Astrocyte of the cerebellum (primary cell): ENCODE results near the gene NECAB2.

Source experiments
- DNase-seq: peaks from one replicate; pipeline ENCODE4 v3.0.0-alpha.2; 2011; ENCODE audit warnings: low read depth
- H3K4me3 ChIP-seq: 2 replicates; pipeline ENCODE4 v1.5.1; 2011; ENCODE audit warnings: mild to moderate bottlenecking, low read depth, low read length, moderate library complexity
- in situ Hi-C: cut with HindIII; loops from 2 replicates; pipeline ENCODE4 v1.10.0; 2017; ENCODE audit warnings: low sequenced_read_pairs
- TF ChIP-seq, protein P1 (sequence below): IDR thresholded peaks from 2 replicates; pipeline ENCODE4 v1.5.1; 2012; ENCODE audit warnings: low read length, low read depth, moderate library complexity, mild to moderate bottlenecking; ENCODE audit errors: missing control alignments

The NECAB2 gene

DNA sequence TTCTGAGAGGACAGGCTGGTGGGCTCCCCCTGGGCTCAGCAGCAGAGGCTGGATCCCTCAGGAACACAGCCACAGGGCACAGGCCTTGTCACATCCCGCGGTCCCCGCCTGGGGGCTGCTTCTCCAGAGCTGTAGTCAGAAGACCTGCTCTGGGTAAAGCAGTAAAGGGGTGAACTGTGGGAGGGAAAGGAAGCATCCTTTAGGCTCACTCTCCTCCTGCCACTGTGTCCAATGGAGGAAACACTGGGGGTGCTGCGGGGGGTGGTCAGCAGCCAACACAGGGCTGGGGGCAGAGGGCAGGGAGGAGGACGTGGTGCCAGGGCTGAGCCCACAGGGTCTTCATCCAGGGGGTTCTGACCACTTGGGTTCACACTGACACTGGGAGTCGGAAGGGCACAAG, 79.6 kb downstream of the NECAB2 start:
- DNase-seq = no peak
- TF ChIP-seq, protein P1, sequence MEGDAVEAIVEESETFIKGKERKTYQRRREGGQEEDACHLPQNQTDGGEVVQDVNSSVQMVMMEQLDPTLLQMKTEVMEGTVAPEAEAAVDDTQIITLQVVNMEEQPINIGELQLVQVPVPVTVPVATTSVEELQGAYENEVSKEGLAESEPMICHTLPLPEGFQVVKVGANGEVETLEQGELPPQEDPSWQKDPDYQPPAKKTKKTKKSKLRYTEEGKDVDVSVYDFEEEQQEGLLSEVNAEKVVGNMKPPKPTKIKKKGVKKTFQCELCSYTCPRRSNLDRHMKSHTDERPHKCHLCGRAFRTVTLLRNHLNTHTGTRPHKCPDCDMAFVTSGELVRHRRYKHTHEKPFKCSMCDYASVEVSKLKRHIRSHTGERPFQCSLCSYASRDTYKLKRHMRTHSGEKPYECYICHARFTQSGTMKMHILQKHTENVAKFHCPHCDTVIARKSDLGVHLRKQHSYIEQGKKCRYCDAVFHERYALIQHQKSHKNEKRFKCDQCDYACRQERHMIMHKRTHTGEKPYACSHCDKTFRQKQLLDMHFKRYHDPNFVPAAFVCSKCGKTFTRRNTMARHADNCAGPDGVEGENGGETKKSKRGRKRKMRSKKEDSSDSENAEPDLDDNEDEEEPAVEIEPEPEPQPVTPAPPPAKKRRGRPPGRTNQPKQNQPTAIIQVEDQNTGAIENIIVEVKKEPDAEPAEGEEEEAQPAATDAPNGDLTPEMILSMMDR = no peak
- in situ Hi-C loops = no loop called here
- H3K4me3 ChIP-seq = no peak overlapping the region

DNA sequence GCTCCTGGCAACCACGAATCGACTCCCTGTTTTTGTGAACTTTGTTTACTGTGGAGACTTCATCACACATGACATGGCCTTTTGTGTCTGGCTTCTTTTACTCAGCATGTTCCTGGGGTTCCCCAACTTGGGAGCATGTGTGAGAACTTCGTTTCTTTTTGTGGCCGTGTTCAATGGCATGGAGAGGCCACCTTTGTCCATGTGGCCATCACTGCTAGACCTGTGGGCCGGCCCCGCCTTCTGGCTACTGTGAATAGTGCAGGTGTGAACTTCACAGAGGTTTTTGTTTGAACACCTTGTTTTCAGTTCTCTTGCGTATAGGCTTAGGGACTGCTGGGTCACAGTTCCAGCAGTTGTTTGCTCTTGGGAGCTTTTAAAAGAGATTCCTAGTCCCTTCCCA, 80.2 kb downstream of the NECAB2 start:
- DNase-seq = no peak
- H3K4me3 ChIP-seq = no peak overlapping the region
- TF ChIP-seq, protein P1 = peak; percentile 13
- in situ Hi-C loops = no loop called here

DNA sequence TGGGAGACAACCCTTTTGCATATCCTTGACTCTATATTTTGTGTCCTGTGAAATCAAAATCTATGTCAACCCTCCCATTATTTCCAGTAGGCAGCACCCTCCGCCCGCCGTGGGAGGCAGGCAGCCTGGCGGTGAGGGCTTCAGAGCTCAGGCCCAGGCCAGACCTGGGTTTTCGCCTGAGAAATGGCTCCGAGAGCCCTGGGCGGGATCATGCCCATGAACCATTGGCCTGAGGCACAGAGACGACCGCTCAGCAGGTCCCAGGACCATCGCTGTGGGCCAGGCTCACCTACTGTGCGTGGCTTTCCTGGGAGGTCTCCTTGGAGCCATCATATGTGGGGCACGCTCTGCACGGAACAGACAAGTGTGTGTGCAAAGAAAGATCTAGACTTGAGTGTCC, 80.8 kb downstream of the NECAB2 start:
- no peak for DNase-seq
- in situ Hi-C loops = no loop called here
- H3K4me3 ChIP-seq = no peak overlapping the region
- TF ChIP-seq, protein P1 = no peak

DNA sequence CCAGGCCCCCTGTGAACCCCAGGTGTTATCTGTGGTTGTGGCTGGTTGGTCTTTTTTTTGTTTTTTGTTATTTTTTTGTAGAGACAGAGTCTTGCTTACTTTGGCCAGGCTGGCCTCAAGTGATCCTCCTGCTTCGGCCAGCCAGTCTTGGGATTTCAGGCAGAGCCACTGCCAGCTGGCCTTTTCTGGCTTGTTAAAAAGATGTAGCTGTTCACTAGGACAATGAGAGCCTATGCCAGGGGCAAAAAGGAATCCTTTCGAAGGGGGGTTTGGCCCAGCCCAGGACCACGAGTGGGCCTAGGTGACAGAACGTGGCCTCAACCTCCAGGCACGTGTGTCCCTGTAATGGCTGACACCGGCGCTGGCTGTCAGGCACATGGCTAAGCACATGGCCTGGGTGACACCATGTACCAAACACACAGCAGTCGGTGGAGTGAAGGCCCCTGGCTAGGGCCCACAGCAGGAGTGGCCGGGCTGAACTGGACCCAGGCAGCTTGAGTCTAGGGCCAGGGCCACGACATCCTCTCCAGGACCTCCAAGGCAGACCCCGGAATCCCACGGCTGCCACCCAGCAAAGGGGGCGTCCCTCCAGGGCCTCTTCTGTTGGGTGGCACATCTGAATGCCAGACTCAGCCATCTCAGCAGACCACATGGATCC, 81.5 kb downstream of the NECAB2 start:
- in situ Hi-C loops = no loop called here
- H3K4me3 ChIP-seq = no peak overlapping the region
- no peak for DNase-seq
- TF ChIP-seq, protein P1 = no peak

DNA sequence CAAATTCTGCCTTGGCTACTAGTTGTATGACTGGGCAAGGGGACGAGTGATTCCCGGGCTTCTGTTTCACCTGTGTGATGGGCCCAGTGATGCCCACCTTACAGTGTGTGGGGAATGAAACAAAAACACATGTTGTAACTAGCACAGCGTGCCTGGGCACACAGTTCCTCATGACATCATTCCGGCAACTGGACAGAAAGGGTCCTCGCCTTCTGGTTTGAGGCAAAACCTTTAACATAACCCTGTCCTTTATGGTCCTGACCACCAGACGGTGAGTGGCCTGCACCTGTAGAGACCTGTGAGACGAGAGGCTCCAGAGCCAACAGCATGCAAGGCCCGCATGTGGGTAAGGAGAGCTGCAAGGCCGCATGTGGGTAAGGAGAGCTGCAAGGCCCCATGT, 82.3 kb downstream of the NECAB2 start:
- in situ Hi-C loops = no loop called here
- no peak for DNase-seq
- TF ChIP-seq, protein P1 = no peak
- H3K4me3 ChIP-seq = no peak overlapping the region

DNA sequence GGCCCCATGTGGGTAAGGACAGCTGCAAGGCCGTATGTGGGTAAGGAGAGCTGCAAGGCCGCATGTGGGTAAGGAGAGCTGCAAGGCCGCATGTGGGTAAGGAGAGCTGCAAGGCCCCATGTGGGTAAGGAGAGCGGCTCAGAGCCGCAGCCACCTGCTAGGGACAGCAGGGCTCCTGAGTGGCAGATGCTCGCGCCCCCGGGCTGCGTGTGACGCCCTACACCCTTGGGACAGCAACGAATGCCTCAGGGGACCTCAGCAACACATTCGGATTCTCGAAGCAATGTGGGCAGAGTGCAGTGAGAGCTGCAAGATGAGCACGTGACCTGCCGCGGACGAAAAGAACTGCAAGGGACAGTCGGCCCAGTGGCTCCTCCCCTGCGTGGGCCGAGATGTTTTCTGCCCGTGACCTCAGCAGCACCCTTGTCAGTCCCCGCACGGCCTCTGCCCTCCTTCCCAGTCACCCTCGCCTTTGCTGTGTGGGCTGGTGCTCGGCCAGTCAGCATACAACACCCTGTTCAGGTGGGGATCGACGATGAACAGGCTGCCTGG, 84.1 kb downstream of the NECAB2 start:
- no peak overlapping the region for H3K4me3 ChIP-seq
- TF ChIP-seq, protein P1 = no peak
- in situ Hi-C loops = no loop called here
- DNase-seq = no peak
